GM11168 (cell line): ENCODE data around the gene TSPAN2.
"Not testable (repeated sequence)": the region's sequence is repeated elsewhere in the genome, so short reads cannot be mapped to it uniquely, and the experiment has no call there.

ENCODE experiments used
- in situ Hi-C: fragments of 300-500 bp; cut with MboI; formaldehyde crosslinking; loops from one replicate; pipeline ENCODE4 v1.12.0; 2022; ENCODE audit warnings: low sequenced_read_pairs; ENCODE audit not compliant: unreplicated experiment

TSPAN2 gene

DNA sequence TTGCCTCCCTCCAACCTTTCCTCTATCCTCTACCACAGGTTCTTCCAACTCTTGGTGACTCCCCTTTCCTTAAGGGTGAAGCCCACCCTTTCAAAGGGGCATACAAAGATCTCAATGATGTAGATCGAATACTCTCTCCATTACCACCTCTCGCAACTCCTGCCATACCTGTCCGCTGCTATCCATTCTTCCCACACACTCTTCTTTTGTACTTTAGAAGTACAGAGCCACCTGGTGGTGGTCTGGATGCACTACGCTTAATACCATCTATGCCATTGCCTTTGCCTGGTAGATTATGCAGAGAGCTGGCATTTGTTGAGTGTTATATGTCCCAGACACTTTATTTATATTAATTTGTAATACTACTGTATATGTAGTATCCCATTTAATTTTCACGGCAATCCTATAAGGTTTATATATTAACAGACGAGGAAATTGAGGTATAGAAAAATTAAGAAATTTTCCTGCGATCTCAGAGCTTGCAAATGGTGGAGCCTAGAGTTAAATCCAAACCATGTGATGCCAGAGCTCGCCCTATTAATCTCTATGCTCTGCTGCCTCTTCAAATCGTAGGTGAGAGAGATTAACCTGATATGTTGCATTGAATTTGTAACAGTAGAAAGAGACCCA, 36.7 kb downstream of the TSPAN2 start:
- in situ Hi-C loops: no loop called here

DNA sequence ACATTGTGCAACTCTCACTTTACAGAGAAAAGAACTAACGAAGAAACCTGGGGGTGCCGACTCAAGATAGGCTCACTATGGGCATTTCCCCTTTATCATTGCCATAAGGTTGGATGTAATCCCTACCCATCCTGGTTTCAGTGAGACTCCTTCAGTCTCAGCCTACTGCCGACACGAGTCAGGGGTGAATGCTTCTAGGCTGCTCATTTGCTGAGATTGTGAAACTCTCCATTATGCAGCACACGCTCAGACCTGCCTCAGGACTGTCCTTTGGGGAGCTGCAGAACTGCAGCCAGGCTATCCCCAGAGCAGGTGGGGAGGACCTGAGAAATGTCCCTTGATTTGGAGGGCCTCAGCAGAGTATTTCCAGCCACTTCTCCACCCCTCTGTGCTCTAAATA, 37.5 kb downstream of the TSPAN2 start:
- in situ Hi-C loops: no loop called here

GRCh38 chr1:115046751-115047150, 42.6 kb downstream of the TSPAN2 start:
- in situ Hi-C loops: no loop called here

- in situ Hi-C loops: no loop called here
These were observed 47.6 kb downstream of the TSPAN2 start for GRCh38 chr1:115041654-115042053.

DNA sequence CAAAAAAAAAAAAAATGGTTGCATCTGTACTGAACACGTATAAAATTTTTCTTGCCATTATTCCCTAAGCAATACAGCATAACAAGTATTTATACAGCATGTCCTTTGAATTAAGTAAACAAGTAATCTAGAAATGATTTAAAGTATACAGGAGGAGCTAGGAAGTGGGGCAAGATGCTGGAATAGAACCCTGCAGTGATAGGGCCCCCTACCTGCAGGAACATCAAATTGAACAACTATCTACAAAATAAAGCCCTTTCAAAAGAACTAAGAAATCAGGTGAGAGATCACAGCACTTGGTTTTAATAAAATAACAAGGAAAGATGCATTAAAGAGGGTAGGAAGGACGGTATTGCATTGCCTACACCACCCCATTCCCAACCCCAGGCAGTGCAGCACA, 48.8 kb downstream of the TSPAN2 start:
- in situ Hi-C loops: no loop called here

GRCh38 chr1:115036814-115037507, 52.3 kb downstream of the TSPAN2 start:
- in situ Hi-C loops: loop anchor here (10.0 kb wide), 1 partner anchor 52 kb away; no protein-coding TSS in a partner anchor

DNA sequence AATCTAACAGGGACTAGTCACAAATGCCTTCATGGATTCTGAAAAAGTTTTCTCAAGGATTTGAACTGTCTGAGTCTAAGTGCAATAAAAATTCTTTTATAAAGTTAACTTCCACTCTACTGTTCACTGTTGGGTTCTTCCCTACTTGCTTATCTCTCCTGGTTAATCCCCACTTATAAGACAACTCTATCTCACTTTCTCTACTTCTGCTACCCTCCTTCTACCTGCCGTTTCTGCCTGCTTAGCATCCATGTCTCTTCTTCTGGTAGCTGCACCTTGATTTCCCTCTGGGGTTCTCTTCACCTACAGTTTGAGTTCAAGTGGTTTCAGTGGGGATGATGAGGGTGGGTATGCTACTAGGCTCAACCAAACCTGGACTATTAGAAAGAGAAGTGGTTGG, 53.7 kb downstream of the TSPAN2 start:
- in situ Hi-C loops: loop anchor here (10.0 kb wide), 1 partner anchor 51 kb away; no protein-coding TSS in a partner anchor

DNA sequence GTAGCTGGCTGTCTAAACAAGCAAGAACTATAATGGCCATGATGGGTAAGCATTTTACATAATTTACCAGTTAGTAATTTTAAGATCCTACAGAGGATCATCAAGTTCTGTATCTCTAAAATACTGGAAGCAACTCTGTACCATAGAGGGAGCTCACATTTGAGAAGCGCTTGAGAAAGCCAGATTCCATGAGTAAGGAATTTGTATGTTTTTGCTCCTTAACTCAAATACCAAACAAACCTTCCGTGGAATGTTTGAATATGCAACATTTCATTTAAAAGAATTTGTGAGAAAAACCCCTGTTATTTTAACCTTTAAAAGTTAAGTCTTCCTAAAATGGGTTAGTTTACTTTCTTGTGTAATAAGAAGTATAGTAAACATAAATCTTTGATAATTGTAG, 57.7 kb downstream of the TSPAN2 start:
- in situ Hi-C loops: loop anchor here (10.0 kb wide), 1 partner anchor 47 kb away; no protein-coding TSS in a partner anchor

DNA sequence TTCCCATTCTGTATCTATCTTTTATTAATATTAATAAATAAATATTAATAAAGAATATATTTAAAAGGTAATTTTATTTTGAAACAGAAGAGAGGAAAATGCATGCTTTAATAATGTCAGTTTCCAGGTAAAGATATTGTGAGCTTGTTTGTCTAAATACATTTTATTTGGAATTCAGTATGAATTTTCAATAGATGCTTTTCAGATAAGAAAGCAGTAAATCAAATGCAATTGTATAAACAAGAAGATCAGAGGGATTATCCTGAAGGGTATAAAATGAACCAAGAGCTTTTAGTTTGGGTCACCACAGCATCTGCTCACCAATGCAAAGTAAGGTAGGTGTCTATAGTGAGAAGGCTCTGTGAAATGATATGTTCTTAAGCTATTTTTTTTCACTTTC, 59.8 kb downstream of the TSPAN2 start, which contains the start of gene TSHB:
Gene TSHB, plus strand, starts transcription at position 301 of the 400 bp plus-strand sequence. CDS start 3,537 bp downstream, outside the sequence.
- in situ Hi-C loops: no loop called here

GRCh38 chr1:115023593-115023992, 65.7 kb downstream of the TSPAN2 start:
- in situ Hi-C loops: no loop called here

- in situ Hi-C loops: no loop called here
These were observed 68.2 kb downstream of the TSPAN2 start for GRCh38 chr1:115021145-115021544.

DNA sequence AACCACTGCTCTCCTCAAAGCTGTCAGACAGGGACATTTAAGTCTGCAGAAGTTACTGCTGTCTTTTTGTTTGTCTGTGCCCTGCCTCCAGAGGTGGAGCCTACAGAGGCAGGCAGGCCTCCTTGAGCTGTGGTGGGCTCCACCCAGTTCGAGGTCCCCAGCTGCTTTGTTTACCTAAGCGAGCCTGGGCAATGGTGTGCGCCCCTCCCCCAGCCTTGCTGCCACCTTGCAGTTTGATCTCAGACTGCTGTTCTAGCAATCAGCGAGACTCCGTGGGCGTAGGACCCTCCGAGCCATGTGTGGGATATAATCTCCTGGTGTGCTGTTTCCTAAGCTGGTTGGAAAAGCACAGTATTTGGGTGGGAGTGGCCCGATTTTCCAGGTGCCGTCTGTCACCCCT, 69.8 kb downstream of the TSPAN2 start:
- in situ Hi-C loops: not testable (repeated sequence)

DNA sequence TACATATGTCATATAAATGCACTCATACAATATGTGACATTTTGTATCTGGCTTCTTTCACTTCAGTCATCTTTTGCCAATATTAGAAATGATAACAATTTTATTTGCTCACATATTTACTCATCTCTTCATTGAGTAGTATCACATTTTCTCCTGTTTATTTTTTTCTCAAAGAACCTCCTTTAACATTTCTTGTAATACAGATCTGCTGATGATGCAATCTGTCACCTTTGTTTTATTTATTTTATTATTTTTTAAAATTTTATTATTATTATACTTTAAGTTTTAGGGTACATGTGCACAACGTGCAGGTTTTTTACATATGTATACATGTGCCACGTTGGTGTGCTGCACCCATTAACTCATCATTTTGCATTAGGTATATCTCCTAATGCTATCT, 75.5 kb downstream of the TSPAN2 start:
- in situ Hi-C loops: no loop called here

- in situ Hi-C loops: no loop called here
These were observed 76.9 kb downstream of the TSPAN2 start for GRCh38 chr1:115012434-115012833.

DNA sequence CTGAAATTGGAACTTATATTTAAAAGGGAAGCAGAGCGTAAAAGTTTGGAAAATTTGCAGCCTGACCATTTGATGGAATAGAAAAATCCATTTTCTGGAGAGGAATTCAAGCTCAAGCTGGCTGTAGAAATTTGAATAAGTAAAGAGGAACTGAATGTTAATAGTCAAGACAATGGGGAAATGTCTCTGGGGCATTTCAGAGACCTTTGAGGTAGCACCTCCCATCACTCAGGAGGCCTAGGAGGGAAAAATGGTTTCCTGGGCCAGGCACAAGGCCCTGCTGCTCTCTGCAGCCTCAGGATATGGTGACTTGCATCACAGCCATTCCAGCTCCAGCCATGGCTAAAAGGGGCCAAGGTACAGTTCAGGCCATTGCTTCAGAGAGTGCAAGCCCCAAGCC, 77.3 kb downstream of the TSPAN2 start:
- in situ Hi-C loops: no loop called here

DNA sequence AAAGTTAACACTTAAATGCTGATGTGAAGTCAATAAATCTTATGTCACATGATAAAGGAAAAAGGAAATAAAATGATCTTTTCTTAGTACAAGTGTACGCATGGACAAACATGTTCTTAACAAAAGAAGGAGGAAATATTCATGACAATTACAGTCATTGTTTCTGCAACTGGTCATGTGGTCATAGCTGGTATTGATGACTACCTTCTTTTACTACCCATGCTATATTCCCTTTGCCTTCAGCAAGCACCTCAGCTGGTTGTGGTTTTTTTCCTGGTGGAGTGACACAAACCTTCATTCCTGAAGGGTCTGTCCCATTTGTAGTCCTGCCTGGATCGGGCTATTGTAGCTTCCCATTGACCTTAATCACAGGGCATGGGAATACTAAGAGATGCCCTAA, 83.1 kb downstream of the TSPAN2 start:
- in situ Hi-C loops: no loop called here
